Activated naive CD8-positive, alpha-beta T cell treated with anti-CD3 and anti-CD28 coated beads, Interleukin-2, amount 50 U/mL, for 24 hours (primary cell): Measurements from ENCODE around the gene TSPOAP1.

Experiments
- ATAC-seq: fragments of 150-1000 bp; cut with Tn5 transposase; one replicate; pipeline ENCODE4 v1.10.0; 2021
- DNase-seq: peaks from one replicate; pipeline ENCODE4 v3.0.0; 2021
- H3K27ac Mint-ChIP-seq: one replicate; pipeline ENCODE4 v1.8.0; 2021; ENCODE audit warnings: mild to moderate bottlenecking, mixed read lengths
- H3K27me3 Mint-ChIP-seq: one replicate; pipeline ENCODE4 v1.8.0; 2021; ENCODE audit warnings: mixed read lengths
- H3K36me3 Mint-ChIP-seq: one replicate; pipeline ENCODE4 v1.8.0; 2021; ENCODE audit warnings: low read depth, mixed read lengths
- H3K4me1 Mint-ChIP-seq: one replicate; pipeline ENCODE4 v1.8.0; 2021; ENCODE audit warnings: mixed read lengths
- H3K4me3 Mint-ChIP-seq: one replicate; pipeline ENCODE4 v1.8.0; 2021; ENCODE audit warnings: mild to moderate bottlenecking, moderate library complexity, mixed read lengths
- H3K9me3 Mint-ChIP-seq: one replicate; pipeline ENCODE4 v1.8.0; 2021; ENCODE audit warnings: mixed read lengths

The TSPOAP1 gene

DNA sequence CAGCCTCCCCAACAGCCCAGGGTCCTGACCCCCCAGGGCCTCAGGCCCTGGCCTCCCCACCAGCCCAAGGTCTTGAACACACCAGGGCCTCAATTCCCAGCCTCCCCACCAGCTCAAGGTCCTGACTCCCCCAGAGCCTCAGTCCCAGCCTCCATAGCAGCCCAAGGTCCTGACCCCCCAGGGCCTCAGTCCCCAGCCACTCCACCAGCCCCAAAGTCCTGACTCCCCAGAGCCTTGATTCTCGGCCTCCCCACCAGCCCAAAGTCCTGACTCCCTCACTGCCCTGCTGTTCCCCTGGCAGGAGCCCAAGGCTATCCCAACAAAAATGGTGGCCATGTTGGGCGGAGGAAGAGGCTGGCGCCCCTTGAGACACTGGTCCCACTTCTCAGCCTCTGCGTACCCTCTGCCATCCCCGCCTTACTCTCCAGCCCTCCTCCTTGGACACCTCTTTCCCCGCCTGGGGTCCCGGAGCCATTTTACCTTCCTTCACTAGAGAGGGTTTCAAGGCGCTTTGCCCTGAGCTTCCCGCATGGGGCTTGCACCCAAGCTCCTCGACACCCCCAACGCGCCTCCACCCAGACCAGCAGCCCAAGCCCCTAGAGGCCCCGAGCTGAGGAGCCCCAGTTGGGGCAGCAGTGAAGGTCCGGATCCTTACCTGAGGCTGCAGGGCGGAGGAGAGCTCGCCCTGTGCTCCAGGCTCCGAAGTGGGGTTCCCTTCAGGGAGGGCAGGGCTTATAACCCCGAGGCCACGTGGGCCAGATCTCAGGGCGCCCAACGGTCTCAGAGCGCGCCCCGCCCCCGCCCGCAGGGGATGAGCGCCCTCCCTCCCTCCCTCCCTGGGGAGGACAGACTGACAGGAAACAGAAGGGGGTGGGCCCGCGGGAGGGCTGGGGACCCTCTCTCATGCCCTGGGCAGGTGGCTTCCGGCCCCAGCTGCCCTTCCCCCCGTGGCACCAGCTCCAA lies 3.5 kb upstream of the TSPOAP1 start:
- peak; percentile 0 for ATAC-seq
- H3K4me3 Mint-ChIP-seq: peak overlapping the region; percentile 99

DNA sequence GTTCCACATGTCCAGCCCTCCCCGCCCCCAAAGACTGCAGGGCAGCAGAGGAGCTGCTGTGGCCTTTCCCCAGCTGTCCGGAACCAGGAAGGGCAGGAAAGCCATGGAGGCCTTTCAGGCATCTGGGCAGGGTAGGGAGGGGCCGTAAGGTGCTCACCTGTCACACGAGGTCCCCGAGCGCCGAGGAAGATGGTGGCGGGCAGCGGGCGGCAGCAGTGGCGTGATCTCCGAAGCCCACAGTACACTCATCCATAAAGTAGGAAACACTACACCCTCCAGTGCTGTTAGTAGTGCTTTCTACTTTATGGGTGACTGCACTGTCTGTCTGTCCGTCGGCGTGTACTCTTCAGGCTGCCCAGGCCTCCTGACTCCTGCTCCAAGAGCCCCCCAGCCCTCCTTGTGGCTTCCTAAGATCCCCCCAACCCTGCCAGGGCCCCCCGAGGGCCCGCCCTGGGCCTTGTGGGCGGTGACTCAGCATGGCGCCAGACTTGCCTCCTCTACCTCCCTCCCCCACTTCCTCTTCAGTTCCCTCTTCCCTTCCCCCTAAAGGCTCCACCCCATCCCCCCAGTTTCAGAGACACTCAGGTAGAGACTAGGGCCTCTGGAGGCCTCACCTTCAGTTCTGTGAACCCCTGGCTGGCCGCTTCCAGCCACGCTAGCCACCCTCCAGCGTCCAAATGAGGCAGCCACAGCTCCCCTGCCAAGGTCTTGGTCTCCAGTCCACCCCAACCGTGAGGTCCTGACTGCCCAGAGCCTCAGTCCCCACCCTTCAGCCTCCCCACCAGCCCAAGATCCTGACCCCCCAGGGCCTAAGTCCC lies 2.6 kb upstream of the TSPOAP1 start:
- Mint-ChIP-seq H3K27me3 (peaks cover 15% of the 10 kb centered on the region), H3K4me3 (peak overlapping the region; percentile 99), H3K9me3 (no peaks in the 10 kb centered on the region), H3K36me3 (peaks cover 44% of the 10 kb centered on the region), H3K27ac (peak overlapping the region; percentile 98), H3K4me1 (peaks cover 76% of the 10 kb centered on the region)
- ATAC-seq (no peak), DNase-seq (peak; percentile 76)

More for the DNA sequence above, 3.5 kb upstream of the TSPOAP1 start:
- Mint-ChIP-seq H3K27me3 (peaks cover 15% of the 10 kb centered on the region), H3K9me3 (no peaks in the 10 kb centered on the region), H3K4me1 (peaks cover 78% of the 10 kb centered on the region), H3K27ac (peak overlapping the region; percentile 98), H3K36me3 (peaks cover 44% of the 10 kb centered on the region)
- DNase-seq: peak; percentile 93

DNA sequence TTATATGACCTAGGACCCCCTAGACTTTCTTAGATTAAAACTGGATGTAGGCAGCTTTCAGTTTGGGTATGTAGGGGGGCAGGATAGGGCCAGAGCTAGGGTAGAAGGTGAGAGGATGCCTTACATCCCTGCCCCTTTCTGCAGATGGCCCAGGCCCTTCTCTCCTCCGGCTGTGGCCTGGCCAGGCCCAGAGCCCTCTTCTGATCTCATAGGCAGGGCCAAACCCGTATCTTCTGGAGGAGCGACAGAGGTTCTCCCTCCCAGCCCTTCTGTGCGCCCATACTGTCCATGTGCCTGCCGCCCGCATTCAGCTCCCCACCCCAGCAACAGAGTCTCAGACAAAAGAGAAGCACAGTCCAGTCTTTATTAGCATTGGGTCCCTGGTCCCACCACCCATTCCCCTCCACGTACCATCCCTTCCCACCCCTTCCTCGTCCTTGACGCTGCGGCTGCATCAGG lies 2.0 kb upstream of the TSPOAP1 start:
- H3K9me3 Mint-ChIP-seq: no peaks in the 10 kb centered on the region
- peak; percentile 0 for ATAC-seq
- H3K4me3 Mint-ChIP-seq: peak overlapping the region; percentile 99
- peak overlapping the region; percentile 98 for H3K27ac Mint-ChIP-seq
- peaks cover 15% of the 10 kb centered on the region for H3K27me3 Mint-ChIP-seq
- DNase-seq: peak; percentile 48
- peaks cover 76% of the 10 kb centered on the region for H3K4me1 Mint-ChIP-seq
- H3K36me3 Mint-ChIP-seq: peaks cover 42% of the 10 kb centered on the region

DNA sequence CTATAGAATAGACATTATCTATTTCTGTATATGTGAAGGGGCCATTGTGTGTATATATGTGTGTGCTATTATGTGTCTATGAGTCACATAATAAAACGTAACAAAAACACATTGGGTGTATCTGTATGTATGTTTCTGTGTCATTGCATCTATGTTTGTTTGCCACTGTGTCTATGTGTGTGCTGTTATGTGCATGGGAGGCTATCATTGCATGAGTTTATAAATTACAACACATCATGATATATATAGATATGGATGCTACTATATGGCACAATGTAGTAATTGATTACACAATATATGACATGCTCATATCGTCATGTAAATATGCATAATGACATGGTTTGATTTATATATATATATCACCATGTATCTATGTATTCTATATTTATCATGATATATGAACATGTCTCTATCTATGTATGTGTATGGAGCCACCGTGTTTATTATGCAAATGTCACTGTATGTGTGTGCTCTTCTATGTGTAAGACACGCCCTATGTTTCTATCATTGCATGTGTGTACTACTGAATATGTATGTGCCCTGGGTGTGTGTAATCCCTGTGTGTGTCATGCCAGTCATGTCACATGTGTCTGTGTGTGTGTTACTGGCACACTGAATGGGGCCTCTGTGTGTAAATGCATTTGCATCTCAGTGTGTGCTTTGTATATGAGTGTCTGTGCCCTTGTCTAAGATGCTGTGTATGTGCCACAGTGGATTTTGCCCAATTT lies 1.4 kb upstream of the TSPOAP1 start:
- DNase-seq (peak; percentile 56), ATAC-seq (peak; percentile 31)
- H3K4me3 Mint-ChIP-seq: peak overlapping the region; percentile 99
- H3K27ac Mint-ChIP-seq: peak overlapping the region; percentile 98
- H3K36me3 Mint-ChIP-seq: peaks cover 42% of the 10 kb centered on the region
- H3K27me3 Mint-ChIP-seq: peaks cover 15% of the 10 kb centered on the region
- peaks cover 77% of the 10 kb centered on the region for H3K4me1 Mint-ChIP-seq
- no peaks in the 10 kb centered on the region for H3K9me3 Mint-ChIP-seq

DNA sequence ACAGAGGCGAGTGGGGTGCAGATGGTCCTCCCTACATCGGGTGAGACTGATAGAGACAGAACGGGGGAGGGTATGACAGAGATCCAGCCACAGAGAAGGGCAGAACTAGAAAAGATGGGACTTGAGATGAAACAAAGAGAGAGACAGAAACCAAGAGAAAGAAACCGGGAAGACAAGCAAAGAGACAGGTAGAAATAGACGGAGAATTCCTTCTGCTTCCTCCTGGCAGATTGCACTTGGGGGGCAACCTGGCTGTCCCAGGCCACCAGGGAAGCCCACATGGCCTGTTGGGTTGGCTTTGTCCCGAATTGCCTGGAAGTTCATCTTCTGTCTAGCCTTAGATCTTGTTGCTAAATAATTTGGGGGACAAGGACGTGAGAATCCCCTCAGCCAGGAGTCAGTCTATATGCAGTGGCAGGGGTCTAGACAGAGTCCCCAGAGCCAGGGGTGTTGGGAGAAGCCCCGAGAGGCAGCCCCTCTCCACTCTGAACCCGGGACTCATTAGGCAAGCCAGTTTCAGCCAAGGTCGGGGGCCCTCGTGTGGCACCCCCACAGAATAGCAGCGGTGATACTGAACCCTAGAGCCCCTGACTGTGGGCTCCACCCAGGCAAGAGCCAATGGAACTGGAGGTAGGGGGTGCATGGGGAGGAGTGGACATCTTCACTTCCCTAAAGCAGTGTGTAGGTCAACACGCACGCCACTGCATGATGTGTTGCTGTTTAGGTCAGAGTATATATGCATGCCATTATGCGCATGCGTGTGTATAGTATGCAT lies 627 bp upstream of the TSPOAP1 start:
- Mint-ChIP-seq H3K36me3 (peaks cover 38% of the 10 kb centered on the region), H3K4me3 (peak overlapping the region; percentile 99), H3K27me3 (peaks cover 15% of the 10 kb centered on the region), H3K4me1 (peaks cover 75% of the 10 kb centered on the region), H3K9me3 (no peaks in the 10 kb centered on the region), H3K27ac (peak overlapping the region; percentile 98)
- DNase-seq (peak; percentile 90), ATAC-seq (peak; percentile 45)

DNA sequence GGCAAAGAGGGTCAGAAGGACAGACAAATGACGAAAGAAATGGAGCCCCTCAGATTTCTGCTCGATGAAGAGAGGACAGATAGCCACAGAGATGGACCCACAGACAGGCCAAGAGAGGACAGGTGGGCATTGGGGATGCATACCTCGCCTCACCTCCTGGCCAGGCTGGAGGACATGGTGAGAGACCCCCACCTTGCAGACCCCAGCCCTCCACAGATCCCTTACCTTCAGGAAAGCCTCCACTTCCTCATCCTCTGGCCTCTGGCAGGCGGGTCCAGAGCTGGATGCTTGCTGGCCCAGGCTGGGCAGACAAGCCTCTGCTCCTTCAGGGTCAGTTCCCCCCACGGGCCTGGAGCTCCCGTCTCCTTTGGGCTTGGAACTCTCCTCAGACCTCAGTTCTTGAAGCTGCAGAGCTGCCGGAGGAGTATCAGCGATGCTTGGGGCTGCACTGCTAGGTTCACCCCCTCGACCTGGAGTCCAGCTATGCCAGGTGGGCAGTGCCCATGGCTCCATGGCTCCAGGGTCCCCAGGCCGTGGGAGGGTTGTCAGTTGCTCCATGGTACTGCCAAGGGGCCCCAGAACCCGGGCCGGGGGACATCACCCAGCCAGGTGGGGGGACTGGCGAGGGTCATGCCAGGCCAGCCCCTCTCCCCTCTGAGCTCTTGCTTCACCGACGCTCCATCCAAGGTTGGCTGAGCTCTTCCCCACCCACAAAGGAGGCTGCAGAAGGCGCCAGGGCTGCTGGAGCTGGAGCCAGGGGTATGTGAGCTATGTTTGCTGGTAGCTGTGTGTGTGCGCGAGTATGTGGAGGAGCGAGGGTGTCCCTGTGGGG lies 1.0 kb downstream of the TSPOAP1 start:
- DNase-seq (peak; percentile 39), ATAC-seq (no peak)
- H3K4me3 Mint-ChIP-seq: peak overlapping the region; percentile 99
- peaks cover 31% of the 10 kb centered on the region for H3K36me3 Mint-ChIP-seq
- H3K27me3 Mint-ChIP-seq: peaks cover 15% of the 10 kb centered on the region
- H3K4me1 Mint-ChIP-seq: peaks cover 69% of the 10 kb centered on the region
- H3K27ac Mint-ChIP-seq: peak overlapping the region; percentile 98
- H3K9me3 Mint-ChIP-seq: no peaks in the 10 kb centered on the region

DNA sequence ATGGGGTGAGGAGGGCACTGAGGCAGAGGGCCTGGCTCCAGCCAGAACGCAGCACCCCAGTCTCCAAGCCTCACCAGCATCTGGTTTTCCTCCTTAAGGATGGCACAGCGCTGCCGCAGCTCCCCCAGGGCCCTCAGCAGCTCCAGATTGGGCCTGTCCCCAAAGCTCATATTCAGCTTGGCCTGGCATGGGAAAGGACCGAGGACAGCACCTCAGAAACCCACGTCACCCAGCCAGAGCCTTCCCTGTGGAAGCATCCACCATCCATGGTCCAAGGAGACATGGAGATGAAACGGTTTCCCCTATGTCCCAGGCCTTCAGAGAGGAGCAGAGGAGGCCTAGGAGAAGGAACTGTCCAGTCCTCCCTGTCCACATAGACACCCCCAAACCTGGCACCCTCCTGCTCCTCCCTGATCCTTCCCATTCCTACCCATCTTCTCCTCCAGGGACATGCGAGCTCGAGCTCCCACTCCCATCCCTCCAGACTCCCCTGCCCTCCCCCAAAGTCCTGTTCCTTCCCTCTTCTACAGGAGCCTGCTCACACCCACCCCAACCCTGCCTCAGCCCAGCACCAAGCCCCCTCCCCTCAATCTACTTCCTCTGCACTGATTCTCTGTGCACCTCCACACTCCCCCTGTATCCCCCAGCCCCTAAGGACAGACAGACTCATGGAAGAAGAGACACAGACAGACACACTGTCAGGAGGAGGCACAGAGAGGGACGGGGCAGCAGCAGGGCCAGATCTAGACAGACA lies 1.8 kb downstream of the TSPOAP1 start:
- H3K4me3 Mint-ChIP-seq: peak overlapping the region; percentile 99
- peak overlapping the region; percentile 79 for H3K27ac Mint-ChIP-seq
- peaks cover 10% of the 10 kb centered on the region for H3K27me3 Mint-ChIP-seq
- DNase-seq: no peak
- H3K9me3 Mint-ChIP-seq: no peaks in the 10 kb centered on the region
- peaks cover 64% of the 10 kb centered on the region for H3K4me1 Mint-ChIP-seq
- H3K36me3 Mint-ChIP-seq: peaks cover 26% of the 10 kb centered on the region
- no peak for ATAC-seq

DNA sequence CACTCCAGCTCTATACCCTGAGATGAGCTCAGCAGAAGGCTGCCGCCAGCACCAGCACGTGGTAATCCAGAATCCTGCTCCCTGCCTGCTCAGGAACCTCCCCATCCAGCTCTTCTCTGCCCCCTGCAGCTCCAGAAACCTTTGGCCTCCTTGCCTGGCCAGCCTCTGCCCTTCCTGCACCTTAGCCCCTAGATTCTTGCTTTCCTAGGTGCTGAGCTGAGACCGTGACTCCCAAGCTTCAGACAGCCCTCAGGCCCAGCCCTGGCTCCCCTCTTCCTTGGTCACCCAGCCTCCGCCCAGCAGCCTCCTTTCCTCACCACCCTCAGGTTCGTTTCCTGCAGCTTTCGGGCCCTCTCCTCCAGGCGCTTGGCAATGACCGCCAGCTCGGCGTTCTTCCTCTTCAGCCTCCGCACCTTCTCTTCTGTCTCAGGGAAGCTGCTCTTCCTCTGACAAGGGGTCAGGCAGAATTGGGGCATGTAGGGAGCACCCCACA lies 2.6 kb downstream of the TSPOAP1 start:
- H3K36me3 Mint-ChIP-seq: peaks cover 21% of the 10 kb centered on the region
- peaks cover 61% of the 10 kb centered on the region for H3K4me1 Mint-ChIP-seq
- no peaks in the 10 kb centered on the region for H3K9me3 Mint-ChIP-seq
- peak overlapping the region; percentile 69 for H3K27ac Mint-ChIP-seq
- H3K27me3 Mint-ChIP-seq: peaks cover 5% of the 10 kb centered on the region
- H3K4me3 Mint-ChIP-seq: peak overlapping the region; percentile 4
- DNase-seq (no peak), ATAC-seq (no peak)

DNA sequence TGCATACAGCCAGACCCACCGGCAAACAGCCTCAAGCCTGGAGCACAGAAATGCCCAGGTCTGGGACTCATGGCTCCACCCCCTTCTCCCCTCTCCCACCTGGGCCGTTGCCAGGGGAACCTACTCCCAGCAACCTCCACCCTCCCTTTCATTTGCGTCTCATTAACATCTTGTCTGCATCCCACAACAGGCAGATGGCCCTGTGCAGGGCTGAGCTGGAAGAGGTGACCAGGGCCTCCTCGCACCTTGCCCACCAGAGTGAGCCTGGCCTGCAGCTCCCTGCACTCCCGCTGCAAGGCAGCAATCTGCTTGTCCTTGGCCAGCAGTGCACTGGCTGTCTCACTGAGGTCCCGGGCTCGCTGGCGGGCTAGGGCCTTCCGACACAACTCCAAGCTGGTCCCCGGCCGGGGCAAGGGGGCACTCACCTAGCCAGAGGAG lies 3.3 kb downstream of the TSPOAP1 start:
- peak overlapping the region; percentile 69 for H3K27ac Mint-ChIP-seq
- H3K36me3 Mint-ChIP-seq: peaks cover 13% of the 10 kb centered on the region
- ATAC-seq: no peak
- no peaks in the 10 kb centered on the region for H3K9me3 Mint-ChIP-seq
- peaks cover 1% of the 10 kb centered on the region for H3K27me3 Mint-ChIP-seq
- H3K4me1 Mint-ChIP-seq: peaks cover 53% of the 10 kb centered on the region
- H3K4me3 Mint-ChIP-seq: peak overlapping the region; percentile 38
- no peak for DNase-seq

DNA sequence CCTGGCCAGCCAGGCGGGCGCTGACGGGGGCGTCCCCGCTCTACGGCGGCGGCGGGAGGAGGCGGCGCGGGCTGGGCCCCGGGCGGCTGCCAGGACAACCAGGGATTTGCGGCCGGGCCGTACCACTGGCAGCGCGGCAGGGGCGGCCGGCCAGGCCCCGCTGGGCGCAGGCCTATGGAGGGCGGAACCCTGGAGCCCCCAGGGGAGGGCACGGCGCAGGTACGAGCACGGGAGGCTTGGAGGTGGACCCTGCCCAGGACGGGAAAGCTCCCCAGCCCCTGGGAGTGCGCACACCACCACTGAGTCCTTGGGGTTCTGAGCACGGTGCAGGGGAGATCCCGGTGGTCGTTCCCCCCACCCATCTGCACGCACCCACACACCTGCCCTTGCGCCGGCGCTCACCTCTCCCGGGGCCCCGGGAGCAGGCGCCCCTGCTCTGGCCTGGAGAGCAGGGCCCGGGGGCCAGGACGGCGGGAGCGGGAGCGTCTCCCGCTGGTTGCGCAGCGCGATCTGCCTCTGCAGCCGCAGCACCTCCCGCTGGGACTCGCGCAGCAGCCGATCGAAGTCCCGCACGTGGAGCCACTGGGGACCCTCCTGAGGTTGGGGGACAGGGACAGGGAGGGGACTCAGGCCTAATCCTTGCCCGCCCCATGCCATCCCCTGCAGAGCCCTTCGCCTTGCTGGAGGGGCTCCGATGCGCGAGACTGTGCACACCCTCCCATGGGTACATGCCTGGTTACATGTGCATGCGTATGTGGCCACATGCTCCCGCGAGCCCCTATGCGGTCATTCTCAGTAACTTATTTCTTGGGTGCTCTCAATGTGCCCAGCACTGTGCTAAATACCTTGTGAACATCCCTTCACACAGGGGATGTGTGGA lies 3.9 kb downstream of the TSPOAP1 start:
- DNase-seq: no peak
- Mint-ChIP-seq H3K27me3 (no peaks in the 10 kb centered on the region), H3K4me1 (peaks cover 49% of the 10 kb centered on the region), H3K27ac (peak overlapping the region; percentile 63), H3K4me3 (peak overlapping the region; percentile 38), H3K9me3 (no peaks in the 10 kb centered on the region), H3K36me3 (peaks cover 8% of the 10 kb centered on the region)
- ATAC-seq: no peak

DNA sequence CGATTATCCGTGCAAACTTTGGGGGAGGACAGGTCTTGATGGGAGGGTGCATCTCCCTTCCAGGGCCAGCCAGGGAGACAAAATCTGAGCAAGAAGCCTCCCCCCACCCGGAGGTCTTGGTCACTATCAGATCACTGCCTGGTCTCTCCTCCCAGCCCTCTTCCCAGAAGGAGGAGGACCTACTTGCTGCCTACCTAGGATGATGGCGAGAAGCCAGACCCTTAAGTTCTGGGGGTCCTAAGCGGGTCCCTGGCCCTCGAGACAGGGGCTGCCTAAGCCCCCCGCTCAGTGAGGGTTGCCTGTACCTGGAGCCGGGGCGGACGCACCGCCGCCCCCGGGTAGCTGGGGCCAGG lies 4.6 kb downstream of the TSPOAP1 start:
- H3K27me3 Mint-ChIP-seq: no peaks in the 10 kb centered on the region
- H3K4me1 Mint-ChIP-seq: peaks cover 43% of the 10 kb centered on the region
- DNase-seq (no peak), ATAC-seq (no peak)
- H3K36me3 Mint-ChIP-seq: peaks cover 8% of the 10 kb centered on the region
- H3K27ac Mint-ChIP-seq: no peak overlapping the region
- H3K4me3 Mint-ChIP-seq: peak overlapping the region; percentile 11
- no peaks in the 10 kb centered on the region for H3K9me3 Mint-ChIP-seq
